Measurements from ENCODE around the gene KIAA2012.

Gene KIAA2012

GRCh38 chr2:202110491-202110890 lies 37.4 kb downstream of the KIAA2012 start:
- no peak for TF ChIP-seq ZBTB7A (IDR thresholded peaks at IDR 0.05; ENCODE audit: low read depth)
- TF ChIP-seq CREB1 (IDR thresholded peaks at IDR 0.05; ENCODE audit: low read depth) = no peak
- TF ChIP-seq NFIC (IDR thresholded peaks at IDR 0.05) = no peak
- TF ChIP-seq RAD21 (IDR thresholded peaks at IDR 0.05; ENCODE audit: low read depth) = no peak

DNA sequence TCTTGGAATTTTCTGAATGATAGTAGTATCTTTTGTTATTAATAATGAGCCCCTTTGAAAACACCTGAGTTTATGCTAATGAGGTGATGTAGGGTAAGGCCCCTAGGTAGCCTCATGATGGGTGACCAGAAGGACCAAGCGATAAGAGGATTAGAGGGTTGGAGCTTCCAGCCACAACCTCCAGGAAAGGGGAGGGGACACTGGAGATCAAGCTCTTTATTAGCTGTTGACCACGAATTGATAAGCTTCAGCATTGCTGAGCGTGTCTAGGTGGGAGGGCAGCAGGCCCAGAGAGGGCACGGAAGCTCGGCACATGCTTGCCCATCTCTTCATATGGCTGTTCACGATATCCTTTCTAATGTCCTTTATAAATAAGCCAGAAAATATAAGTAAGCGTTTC lies 39.0 kb downstream of the KIAA2012 start:
- TF ChIP-seq EGR1 (IDR thresholded peaks at IDR 0.05) (no peak), NFIC (IDR thresholded peaks at IDR 0.05) (no peak), TAF1 (IDR thresholded peaks at IDR 0.05; ENCODE audit: low read depth) (no peak), FOXM1 (IDR thresholded peaks at IDR 0.05; ENCODE audit: borderline replicate concordance, low read depth) (no peak), YY1 (IDR thresholded peaks at IDR 0.05; ENCODE audit: low read depth) (no peak), RAD21 (IDR thresholded peaks at IDR 0.05; ENCODE audit: low read depth) (no peak), USF1 (IDR thresholded peaks at IDR 0.05) (no peak), TCF12 (IDR thresholded peaks at IDR 0.05; ENCODE audit: low read depth) (no peak)

GRCh38 chr2:202113571-202114142 lies 40.6 kb downstream of the KIAA2012 start:
- no peak for TF ChIP-seq FOXM1 (IDR thresholded peaks at IDR 0.05; ENCODE audit: borderline replicate concordance, low read depth)
- no peak for TF ChIP-seq EGR1 (IDR thresholded peaks at IDR 0.05)
- TF ChIP-seq, protein P1, sequence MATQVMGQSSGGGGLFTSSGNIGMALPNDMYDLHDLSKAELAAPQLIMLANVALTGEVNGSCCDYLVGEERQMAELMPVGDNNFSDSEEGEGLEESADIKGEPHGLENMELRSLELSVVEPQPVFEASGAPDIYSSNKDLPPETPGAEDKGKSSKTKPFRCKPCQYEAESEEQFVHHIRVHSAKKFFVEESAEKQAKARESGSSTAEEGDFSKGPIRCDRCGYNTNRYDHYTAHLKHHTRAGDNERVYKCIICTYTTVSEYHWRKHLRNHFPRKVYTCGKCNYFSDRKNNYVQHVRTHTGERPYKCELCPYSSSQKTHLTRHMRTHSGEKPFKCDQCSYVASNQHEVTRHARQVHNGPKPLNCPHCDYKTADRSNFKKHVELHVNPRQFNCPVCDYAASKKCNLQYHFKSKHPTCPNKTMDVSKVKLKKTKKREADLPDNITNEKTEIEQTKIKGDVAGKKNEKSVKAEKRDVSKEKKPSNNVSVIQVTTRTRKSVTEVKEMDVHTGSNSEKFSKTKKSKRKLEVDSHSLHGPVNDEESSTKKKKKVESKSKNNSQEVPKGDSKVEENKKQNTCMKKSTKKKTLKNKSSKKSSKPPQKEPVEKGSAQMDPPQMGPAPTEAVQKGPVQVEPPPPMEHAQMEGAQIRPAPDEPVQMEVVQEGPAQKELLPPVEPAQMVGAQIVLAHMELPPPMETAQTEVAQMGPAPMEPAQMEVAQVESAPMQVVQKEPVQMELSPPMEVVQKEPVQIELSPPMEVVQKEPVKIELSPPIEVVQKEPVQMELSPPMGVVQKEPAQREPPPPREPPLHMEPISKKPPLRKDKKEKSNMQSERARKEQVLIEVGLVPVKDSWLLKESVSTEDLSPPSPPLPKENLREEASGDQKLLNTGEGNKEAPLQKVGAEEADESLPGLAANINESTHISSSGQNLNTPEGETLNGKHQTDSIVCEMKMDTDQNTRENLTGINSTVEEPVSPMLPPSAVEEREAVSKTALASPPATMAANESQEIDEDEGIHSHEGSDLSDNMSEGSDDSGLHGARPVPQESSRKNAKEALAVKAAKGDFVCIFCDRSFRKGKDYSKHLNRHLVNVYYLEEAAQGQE (IDR thresholded peaks at IDR 0.05; ENCODE audit: low read depth) = no peak
- TF ChIP-seq, protein P2, sequence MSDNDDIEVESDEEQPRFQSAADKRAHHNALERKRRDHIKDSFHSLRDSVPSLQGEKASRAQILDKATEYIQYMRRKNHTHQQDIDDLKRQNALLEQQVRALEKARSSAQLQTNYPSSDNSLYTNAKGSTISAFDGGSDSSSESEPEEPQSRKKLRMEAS (IDR thresholded peaks at IDR 0.05) = no peak
- no peak for TF ChIP-seq USF1 (IDR thresholded peaks at IDR 0.05)
- no peak for TF ChIP-seq RAD21 (IDR thresholded peaks at IDR 0.05; ENCODE audit: low read depth)
- no peak for TF ChIP-seq YY1 (IDR thresholded peaks at IDR 0.05; ENCODE audit: low read depth)
- TF ChIP-seq ZBTB7A (IDR thresholded peaks at IDR 0.05; ENCODE audit: low read depth) = no peak
- no peak for TF ChIP-seq NFIC (IDR thresholded peaks at IDR 0.05)
- TF ChIP-seq CREB1 (IDR thresholded peaks at IDR 0.05; ENCODE audit: low read depth) = no peak
- TF ChIP-seq TCF12 (IDR thresholded peaks at IDR 0.05; ENCODE audit: low read depth) = no peak
- no peak for TF ChIP-seq TEAD4 (IDR thresholded peaks at IDR 0.05)
- no peak for TF ChIP-seq CEBPB (IDR thresholded peaks at IDR 0.05)
- no peak for TF ChIP-seq TAF1 (IDR thresholded peaks at IDR 0.05; ENCODE audit: low read depth)
- TF ChIP-seq EP300 (IDR thresholded peaks at IDR 0.05; ENCODE audit: borderline replicate concordance) = no peak

- TF ChIP-seq CEBPB (IDR thresholded peaks at IDR 0.05) (no peak), EGR1 (IDR thresholded peaks at IDR 0.05) (no peak), YY1 (IDR thresholded peaks at IDR 0.05; ENCODE audit: low read depth) (no peak), TCF12 (IDR thresholded peaks at IDR 0.05; ENCODE audit: low read depth) (no peak), NFIC (IDR thresholded peaks at IDR 0.05) (no peak), USF1 (IDR thresholded peaks at IDR 0.05) (no peak), ZBTB7A (IDR thresholded peaks at IDR 0.05; ENCODE audit: low read depth) (no peak), TAF1 (IDR thresholded peaks at IDR 0.05; ENCODE audit: low read depth) (no peak), RAD21 (IDR thresholded peaks at IDR 0.05; ENCODE audit: low read depth) (no peak), TEAD4 (IDR thresholded peaks at IDR 0.05) (no peak), CREB1 (IDR thresholded peaks at IDR 0.05; ENCODE audit: low read depth) (no peak), EP300 (IDR thresholded peaks at IDR 0.05; ENCODE audit: borderline replicate concordance) (no peak), FOXM1 (IDR thresholded peaks at IDR 0.05; ENCODE audit: borderline replicate concordance, low read depth) (no peak)
- TF ChIP-seq, protein P2 (IDR thresholded peaks at IDR 0.05) = no peak
- TF ChIP-seq, protein P1 (IDR thresholded peaks at IDR 0.05; ENCODE audit: low read depth) = no peak
Measured at GRCh38 chr2:202114291-202114690, 41.2 kb downstream of the KIAA2012 start.

DNA sequence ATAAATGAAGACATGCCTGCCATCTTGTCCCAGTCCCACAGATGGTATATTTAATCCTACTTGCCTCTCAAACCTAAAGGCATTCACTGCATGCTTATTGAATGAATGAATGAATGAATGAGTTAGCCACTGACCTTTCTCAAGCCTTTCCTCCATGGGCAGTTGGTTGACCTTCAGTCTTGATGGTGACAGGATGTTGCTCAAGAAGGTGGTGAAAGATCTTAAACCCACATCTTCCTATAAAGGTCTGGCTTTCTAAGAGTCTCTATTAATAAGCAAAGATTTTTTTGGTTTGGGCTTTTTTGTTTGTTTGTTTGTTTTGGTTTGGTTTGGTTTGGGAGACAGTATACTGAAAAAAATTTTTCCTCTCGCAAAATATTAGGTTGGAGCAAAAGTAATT lies 41.7 kb downstream of the KIAA2012 start:
- no peak for TF ChIP-seq FOXM1 (IDR thresholded peaks at IDR 0.05; ENCODE audit: borderline replicate concordance, low read depth)
- TF ChIP-seq, protein P1 (IDR thresholded peaks at IDR 0.05; ENCODE audit: low read depth) = no peak
- no peak for TF ChIP-seq NFIC (IDR thresholded peaks at IDR 0.05)
- no peak for TF ChIP-seq CEBPB (IDR thresholded peaks at IDR 0.05)
- no peak for TF ChIP-seq RAD21 (IDR thresholded peaks at IDR 0.05; ENCODE audit: low read depth)
- TF ChIP-seq TCF12 (IDR thresholded peaks at IDR 0.05; ENCODE audit: low read depth) = no peak
- TF ChIP-seq TEAD4 (IDR thresholded peaks at IDR 0.05) = no peak
- TF ChIP-seq ZBTB7A (IDR thresholded peaks at IDR 0.05; ENCODE audit: low read depth) = no peak
- TF ChIP-seq, protein P2 (IDR thresholded peaks at IDR 0.05) = no peak
- TF ChIP-seq CREB1 (IDR thresholded peaks at IDR 0.05; ENCODE audit: low read depth) = no peak
- no peak for TF ChIP-seq TAF1 (IDR thresholded peaks at IDR 0.05; ENCODE audit: low read depth)
